Common myeloid progenitor, CD34-positive (primary cell): ENCODE measurements around the gene POLR1G. TPM values are rescaled to one million over a fixed set of nuclear protein-coding genes. Genes with fewer than 3 reads are reported as not detected.
A peak's percentile ranks its signal among the peaks of the same experiment; 100 is the strongest.

Source experiments
- CTCF ChIA-PET: fragments of 350-600 bp; sonication (Branson Sonifier 250); formaldehyde crosslinking; loops from one replicate; lab custom pipeline; 2021; ENCODE audit warnings: antibody characterized with exemption; lab: Charles Lee
- POLR2A ChIA-PET: fragments of 350-600 bp; sonication (Branson Sonifier 250); formaldehyde crosslinking; loops from one replicate; lab custom pipeline; 2021; ENCODE audit warnings: antibody characterized with exemption; lab: Charles Lee
- DNase-seq, 3 donors: peaks; one replicate each; pipeline versions ENCODE4 v3.0.0 to v3.0.0-alpha.2; 2013
- H3K27ac ChIP-seq, 2 experiments: 1 replicate in 1 of 2; 2 replicates in 1 of 2; pipeline ENCODE4 v1.7.0; 2013; ENCODE audit warnings: inconsistent platforms in 2 of 2, low read length in 2 of 2, mild to moderate bottlenecking in 2 of 2, low read depth in 1 of 2, moderate library complexity in 1 of 2; ENCODE audit not compliant: severe bottlenecking in 2 of 2, insufficient read depth in 1 of 2, poor library complexity in 1 of 2
- H3K27me3 ChIP-seq, 5 experiments: replicated peaks in 2 of 5; 1 replicate in 3 of 5; 2 replicates in 2 of 5; pipeline versions ENCODE4 v1.6.1 to v1.7.0; 2013; ENCODE audit warnings: low read length in 4 of 5, mild to moderate bottlenecking in 2 of 5, moderate library complexity in 2 of 5, inconsistent platforms in 1 of 5; ENCODE audit not compliant: insufficient read depth in 5 of 5, control insufficient read depth in 4 of 5
- H3K36me3 ChIP-seq, 4 experiments: 1 replicate in 2 of 4; 2 replicates in 2 of 4; pipeline versions ENCODE4 v1.6.1 to v1.7.0; 2013; ENCODE audit warnings: low read length in 3 of 4, control low read depth in 1 of 4, mild to moderate bottlenecking in 1 of 4; ENCODE audit not compliant: control insufficient read depth in 4 of 4, insufficient read depth in 4 of 4
- H3K4me1 ChIP-seq, 4 experiments: 1 replicate in 3 of 4; 2 replicates in 1 of 4; pipeline versions ENCODE4 v1.6.1 to v1.7.1; 2013; ENCODE audit warnings: low read length in 3 of 4, mild to moderate bottlenecking in 3 of 4, control low read depth in 1 of 4, inconsistent platforms in 1 of 4, moderate library complexity in 1 of 4; ENCODE audit not compliant: control insufficient read depth in 4 of 4, insufficient read depth in 4 of 4; ENCODE audit errors: control extremely low read depth in 1 of 4
- H3K4me3 ChIP-seq, 7 experiments: 1 replicate in 4 of 7; 2 replicates in 3 of 7; pipeline versions ENCODE4 v1.5.1 to v1.7.0; 2013; ENCODE audit warnings: mild to moderate bottlenecking in 7 of 7, low read length in 6 of 7, moderate library complexity in 6 of 7, inconsistent platforms in 2 of 7, low read depth in 2 of 7, control low read depth in 1 of 7; ENCODE audit not compliant: insufficient read depth in 4 of 7, control insufficient read depth in 1 of 7; ENCODE audit errors: extremely low read depth in 1 of 7
- H3K9me3 ChIP-seq, 5 experiments: 1 replicate in 4 of 5; 2 replicates in 1 of 5; pipeline versions ENCODE4 v1.6.1 to v1.7.1; 2013; ENCODE audit warnings: low read length in 4 of 5, mild to moderate bottlenecking in 2 of 5, inconsistent platforms in 1 of 5, low read depth in 1 of 5, moderate library complexity in 1 of 5; ENCODE audit not compliant: control insufficient read depth in 4 of 5, insufficient read depth in 2 of 5; ENCODE audit errors: control extremely low read depth in 1 of 5
- WGBS: methylation state at CpG from one replicate; pipeline ENCODE4 v1.1.5; 2013; ENCODE audit not compliant: insufficient coverage; 5-methylcytosine and 5-hydroxymethylcytosine counted together
- polyA plus RNA-seq: library from polyadenylated mRNA; unstranded; fragments of 120-200 nt; gene quantifications from one replicate; pipeline ENCODE4 v1.2.1, GENCODE V29; 2013

The POLR1G gene, protein sequence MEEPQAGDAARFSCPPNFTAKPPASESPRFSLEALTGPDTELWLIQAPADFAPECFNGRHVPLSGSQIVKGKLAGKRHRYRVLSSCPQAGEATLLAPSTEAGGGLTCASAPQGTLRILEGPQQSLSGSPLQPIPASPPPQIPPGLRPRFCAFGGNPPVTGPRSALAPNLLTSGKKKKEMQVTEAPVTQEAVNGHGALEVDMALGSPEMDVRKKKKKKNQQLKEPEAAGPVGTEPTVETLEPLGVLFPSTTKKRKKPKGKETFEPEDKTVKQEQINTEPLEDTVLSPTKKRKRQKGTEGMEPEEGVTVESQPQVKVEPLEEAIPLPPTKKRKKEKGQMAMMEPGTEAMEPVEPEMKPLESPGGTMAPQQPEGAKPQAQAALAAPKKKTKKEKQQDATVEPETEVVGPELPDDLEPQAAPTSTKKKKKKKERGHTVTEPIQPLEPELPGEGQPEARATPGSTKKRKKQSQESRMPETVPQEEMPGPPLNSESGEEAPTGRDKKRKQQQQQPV
- polyA plus RNA-seq, result 1.6 TPM

DNA sequence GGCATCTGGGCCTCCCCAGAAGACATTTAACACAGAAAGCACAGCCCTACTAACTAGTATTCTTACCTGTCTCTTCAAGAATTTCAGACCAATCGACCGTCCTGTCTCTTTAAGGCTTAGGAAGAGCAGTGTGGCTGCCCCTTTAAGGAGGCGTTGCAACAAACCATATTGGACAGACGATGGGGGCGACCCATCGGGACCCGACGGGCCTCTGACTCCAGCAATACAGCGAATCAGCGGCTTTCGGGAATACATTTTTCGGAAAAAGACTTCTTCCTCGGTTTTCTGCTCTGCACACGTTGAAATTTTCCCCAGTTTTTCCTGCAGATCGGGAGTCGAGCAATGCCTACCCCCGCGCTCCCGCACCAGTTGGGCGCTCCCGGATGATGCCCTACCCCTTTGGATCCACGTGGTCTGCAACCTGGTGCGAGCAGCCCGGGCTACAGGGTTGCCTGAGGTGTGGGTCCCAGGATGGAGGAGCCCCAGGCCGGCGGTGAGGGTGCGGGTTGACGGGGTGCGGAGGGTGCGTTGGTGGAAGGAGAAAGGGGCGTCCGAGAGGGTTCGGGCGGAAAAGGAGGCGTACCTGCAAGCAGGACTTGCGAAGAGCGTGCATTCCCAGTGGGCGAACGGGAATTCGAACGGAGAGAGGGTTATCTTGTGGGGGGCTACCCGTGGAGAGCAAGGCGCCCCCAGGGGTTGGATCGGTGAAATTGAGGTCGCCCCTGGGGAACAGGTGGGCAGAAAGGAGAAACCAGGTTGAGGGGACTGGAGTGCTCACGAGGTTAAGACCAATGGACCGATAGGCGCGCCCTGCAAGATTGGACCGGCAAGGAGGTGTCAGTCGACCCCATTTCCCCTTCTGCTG lies at the start of gene POLR1G:
Gene POLR1G (plus strand): TSS at position 419 of the 865 bp plus-strand sequence. CDS start 53 bp downstream, at position 472.
- WGBS, result 0% methylated on average over 43 of the region's 51 CpGs
- H3K27me3 ChIP-seq, result peaks cover 0 to 32% (median 21%) of the 10 kb centered on the region in 5 experiments
- CTCF ChIA-PET, result interaction anchor here (0.9 to 1.0 kb wide), 2 partner anchors 10 to 22 kb away, joined by 3 to 4 read pairs; no protein-coding TSS in a partner anchor
- H3K36me3 ChIP-seq, result peaks cover 0 to 10% (median 3%) of the 10 kb centered on the region in 4 experiments
- H3K4me3 ChIP-seq, result peak within 1 kb of the TSS; percentile 70 to 92 (median 83)
- peak; percentile 66 to 85 (median 78) for DNase-seq
- peaks cover 5 to 38% (median 38%) of the 10 kb centered on the region in 4 experiments for H3K4me1 ChIP-seq
- peak within 1 kb of the TSS; percentile 96 to 99 for H3K27ac ChIP-seq
- H3K9me3 ChIP-seq, result no peaks in the 10 kb centered on the region
- POLR2A ChIA-PET, result no interaction called here

DNA sequence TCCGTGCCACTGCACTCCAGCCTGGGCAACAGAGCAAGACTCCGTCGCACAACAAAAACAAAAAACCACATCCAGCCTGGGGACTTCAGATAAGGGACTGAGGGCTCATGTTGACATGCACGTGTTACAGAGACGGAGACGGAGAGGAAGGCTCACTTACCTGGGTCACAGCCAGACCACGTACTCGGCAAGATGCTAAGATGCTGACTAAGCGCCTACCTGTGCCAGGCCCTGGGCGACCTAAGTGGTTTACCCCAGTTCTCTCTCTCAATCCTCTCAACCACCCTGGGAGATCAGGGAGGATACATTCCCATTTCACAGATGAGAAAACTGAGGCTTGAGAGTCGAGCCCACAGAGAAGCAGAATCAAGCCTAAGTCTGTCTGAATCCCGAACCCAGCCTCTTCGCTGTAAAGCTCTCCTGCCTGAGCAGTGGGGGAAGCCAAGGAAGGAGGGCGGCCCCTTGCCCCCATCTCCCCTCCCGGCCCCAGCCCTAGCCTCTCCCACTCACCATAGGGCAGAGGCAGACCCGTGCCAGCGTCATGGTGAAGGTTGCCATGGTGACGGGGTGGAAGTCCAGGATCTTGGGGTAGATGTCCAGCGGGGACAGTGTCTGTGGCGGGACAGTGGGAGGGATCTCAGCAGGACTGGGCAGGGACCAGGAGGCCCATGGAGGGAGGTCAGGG lies 49.5 kb upstream of the POLR1G start:
- Histone ChIP-seq H3K4me1 (no peaks in the 10 kb centered on the region), H3K27me3 (no peaks in the 10 kb centered on the region), H3K4me3 (no peak overlapping the region), H3K36me3 (peaks cover 7 to 71% (median 37%) of the 10 kb centered on the region in 4 experiments), H3K27ac (no peak overlapping the region), H3K9me3 (no peaks in the 10 kb centered on the region)
- 81% methylated on average over 15 of the region's 20 CpGs for WGBS
- ChIA-PET CTCF (no interaction called here), POLR2A (no interaction called here)
- DNase-seq, result peak; percentile 12 to 64 (median 42)

DNA sequence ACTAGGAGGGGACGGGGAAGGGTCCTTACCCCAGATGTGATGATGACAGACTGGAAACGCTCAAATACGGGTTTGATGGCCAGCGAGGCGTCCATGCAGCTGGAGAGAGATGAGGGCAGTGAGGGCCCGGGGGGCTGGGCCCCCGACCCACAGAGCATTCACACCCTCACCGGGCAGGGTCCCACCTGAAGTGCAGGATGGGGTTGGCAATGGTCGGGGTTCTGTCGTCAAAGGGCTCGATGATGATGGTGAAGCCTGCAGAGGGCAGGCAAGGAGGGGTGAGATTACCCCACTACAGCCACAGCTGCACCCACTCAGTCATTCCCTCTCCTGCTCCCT lies 49.0 kb upstream of the POLR1G start:
- 95% methylated on average over 9 of the region's 11 CpGs for WGBS
- Histone ChIP-seq H3K4me1 (no peaks in the 10 kb centered on the region), H3K4me3 (no peak overlapping the region), H3K9me3 (no peaks in the 10 kb centered on the region), H3K36me3 (peaks cover 4 to 70% (median 36%) of the 10 kb centered on the region in 4 experiments), H3K27me3 (no peaks in the 10 kb centered on the region), H3K27ac (no peak overlapping the region)
- CTCF ChIA-PET, result no interaction called here
- DNase-seq, result no peak
- POLR2A ChIA-PET, result no interaction called here

DNA sequence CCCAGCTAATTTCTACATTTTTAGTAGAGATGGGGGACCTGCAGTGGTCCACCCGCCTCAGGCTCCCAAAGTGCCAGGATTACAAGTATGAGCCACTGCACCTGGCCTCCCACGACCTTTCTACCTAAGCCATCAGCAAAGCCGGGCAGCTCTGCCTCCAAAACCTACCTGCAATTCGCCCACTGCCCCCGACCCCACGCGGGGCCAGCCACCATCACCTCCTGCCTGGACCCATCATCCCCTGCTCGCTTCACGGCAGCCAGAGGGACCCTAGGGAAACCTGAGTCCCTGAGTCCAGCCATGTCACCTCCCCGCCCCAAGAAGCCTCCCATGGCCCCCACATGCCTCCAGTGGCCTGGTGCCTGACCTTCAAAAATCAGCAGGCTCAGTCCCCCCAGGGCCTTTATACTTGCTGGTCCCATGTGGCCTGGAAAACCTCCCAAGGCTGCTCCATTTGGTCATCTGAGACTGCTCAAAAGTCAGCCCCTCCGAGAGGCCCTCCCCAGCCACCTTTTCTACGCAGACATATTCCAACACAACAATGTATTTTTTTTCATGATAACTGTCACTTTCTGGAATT lies 48.1 kb upstream of the POLR1G start:
- H3K36me3 ChIP-seq, result peaks cover 4 to 77% (median 36%) of the 10 kb centered on the region in 4 experiments
- H3K27ac ChIP-seq, result no peak overlapping the region
- no peak for DNase-seq
- POLR2A ChIA-PET, result no interaction called here
- 94% methylated on average over 10 of the region's 12 CpGs for WGBS
- no peaks in the 10 kb centered on the region for H3K27me3 ChIP-seq
- CTCF ChIA-PET, result no interaction called here
- H3K4me3 ChIP-seq, result no peak overlapping the region
- H3K9me3 ChIP-seq, result no peaks in the 10 kb centered on the region
- H3K4me1 ChIP-seq, result no peaks in the 10 kb centered on the region

DNA sequence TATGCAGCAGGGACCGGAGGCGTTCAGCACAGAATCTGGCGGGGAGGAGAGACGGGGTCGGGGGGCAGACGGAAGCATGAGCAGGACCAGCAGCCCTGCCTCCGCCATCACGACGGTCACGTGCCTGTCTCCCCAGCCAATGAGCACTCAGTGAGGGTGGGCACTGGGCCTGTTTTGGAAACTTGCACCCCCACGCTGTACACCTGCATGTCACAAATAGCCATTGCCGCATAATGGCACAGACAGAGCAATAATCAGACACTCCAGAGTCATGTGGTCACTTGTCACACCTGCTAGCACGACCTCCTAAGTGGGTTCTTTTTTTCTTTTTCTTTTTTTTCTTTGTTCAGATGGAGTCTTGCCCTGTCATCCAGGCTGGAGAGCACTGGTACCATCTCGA lies 44.8 kb upstream of the POLR1G start:
- ChIA-PET POLR2A (interaction anchor here (0.6 kb wide), 1 partner anchor 101 kb away, joined by 3 read pairs; no protein-coding TSS in a partner anchor), CTCF (interaction anchor here (0.7 kb wide), 1 partner anchor 11 kb away, joined by 3 read pairs; no protein-coding TSS in a partner anchor)
- H3K9me3 ChIP-seq, result no peaks in the 10 kb centered on the region
- no peaks in the 10 kb centered on the region for H3K27me3 ChIP-seq
- no peak overlapping the region for H3K27ac ChIP-seq
- no peaks in the 10 kb centered on the region for H3K4me1 ChIP-seq
- H3K36me3 ChIP-seq, result peaks cover 4 to 66% (median 28%) of the 10 kb centered on the region in 4 experiments
- H3K4me3 ChIP-seq, result no peak overlapping the region
- WGBS, result 94% methylated on average over 12 of the region's 14 CpGs
- no peak for DNase-seq

DNA sequence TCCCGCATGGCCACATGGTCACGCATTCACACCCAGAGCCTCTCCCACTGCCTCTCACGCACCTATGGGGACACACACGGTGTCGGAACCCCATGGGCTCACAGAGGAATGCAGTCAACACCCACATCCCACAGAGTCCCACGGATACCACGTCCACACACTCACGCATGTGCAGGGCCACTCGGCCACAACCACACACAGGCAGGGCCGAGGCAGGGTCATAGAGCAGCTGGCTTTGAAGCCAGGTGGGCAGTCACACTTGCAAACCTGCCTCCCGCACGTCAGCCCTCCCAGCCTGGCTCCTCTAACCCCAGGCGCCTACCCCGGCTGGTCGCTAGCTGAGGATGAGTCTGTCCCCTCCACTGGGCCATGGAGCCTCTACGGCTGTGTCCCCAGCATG lies 44.2 kb upstream of the POLR1G start:
- 92% methylated on average over 14 of the region's 16 CpGs for WGBS
- H3K9me3 ChIP-seq, result no peaks in the 10 kb centered on the region
- H3K27ac ChIP-seq, result no peak overlapping the region
- no peaks in the 10 kb centered on the region for H3K4me1 ChIP-seq
- H3K36me3 ChIP-seq, result peaks cover 4 to 59% (median 24%) of the 10 kb centered on the region in 4 experiments
- ChIA-PET CTCF (no interaction called here), POLR2A (no interaction called here)
- H3K4me3 ChIP-seq, result no peak overlapping the region
- H3K27me3 ChIP-seq, result no peaks in the 10 kb centered on the region
- DNase-seq, result no peak
